GM12878 (cell line): ENCODE measurements around the gene HRCT1. TPM values are rescaled to one million over a fixed set of nuclear protein-coding genes. Genes with fewer than 3 reads are reported as not detected.

Experiments used
- ATAC-seq: fragments of 200-7000 bp; cut with Tn5 transposase; 3 replicates; pipeline ENCODE4 v1.9.1; 2020; ENCODE audit warnings: mild to moderate bottlenecking, moderate library complexity
- BruUV-seq: library from RNA; stranded (reverse); fragments of 400-500 nt; replicated peaks from 2 replicates; lab custom pipeline; 2021; lab: Mats Ljungman, UMichigan
- CTCF ChIA-PET: fragments of 300-600 bp; sonication (Branson Sonifier 250); formaldehyde crosslinking; extraction: SDS; loops from one replicate; lab custom pipeline; 2021; ENCODE audit warnings: inconsistent platforms; lab: Yijun Ruan, JAX
- POLR2A ChIA-PET: fragments of 350-600 bp; formaldehyde crosslinking; extraction: SDS; loops from one replicate; lab custom pipeline; 2021; ENCODE audit warnings: inconsistent platforms; lab: Charles Lee
- RAD21 ChIA-PET: fragments of 300-600 bp; sonication (Branson Sonifier 250); formaldehyde crosslinking; loops from one replicate; lab custom pipeline; 2023; ENCODE audit warnings: antibody characterized with exemption; ENCODE audit not compliant: unreplicated experiment; lab: Charles Lee
- SMC1A ChIA-PET: fragments of 300-600 bp; sonication (Branson Sonifier 250); formaldehyde crosslinking; loops from one replicate; lab custom pipeline; 2023; ENCODE audit not compliant: unreplicated experiment, uncharacterized antibody; lab: Charles Lee
- DNase-seq: peaks from one replicate; pipeline ENCODE4 v3.0.0-alpha.2; 2011; ENCODE audit warnings: low read depth, low spot score
- FAIRE-seq: peaks from 3 replicates; lab custom pipeline; 2011; peaks lifted over from hg19 to GRCh38; lab: Jason Lieb, UNC
- H2AFZ ChIP-seq: 2 replicates; pipeline ENCODE4 v1.6.0; 2011; ENCODE audit warnings: low read depth, low read length, control low read depth; ENCODE audit not compliant: control insufficient read depth
- H3K27ac ChIP-seq: 2 replicates; pipeline ENCODE4 v1.5.1; 2011; ENCODE audit warnings: control low read depth; ENCODE audit not compliant: control insufficient read depth, insufficient read depth
- H3K27me3 ChIP-seq, 2 experiments: replicated peaks in 1 of 2; 2 replicates each; pipeline versions ENCODE4 v1.6.0 to v1.6.1; 2011; ENCODE audit warnings: low read length in 1 of 2; ENCODE audit not compliant: control insufficient read depth in 2 of 2, insufficient read depth in 2 of 2
- H3K36me3 ChIP-seq, 2 experiments: 2 replicates each; pipeline ENCODE4 v1.5.1; 2011; ENCODE audit warnings: low read length in 1 of 2; ENCODE audit not compliant: control insufficient read depth in 2 of 2, insufficient read depth in 2 of 2
- H3K4me1 ChIP-seq: 2 replicates; pipeline ENCODE4 v1.6.1; 2011; ENCODE audit warnings: mild to moderate bottlenecking, low read length, moderate library complexity, mixed read lengths; ENCODE audit not compliant: control insufficient read depth, insufficient read depth
- H3K4me2 ChIP-seq: 2 replicates; pipeline ENCODE4 v1.6.0; 2011; ENCODE audit warnings: control low read depth; ENCODE audit not compliant: control insufficient read depth, insufficient read depth
- H3K4me3 ChIP-seq: fragments of 200-600 bp; sonication (generic); 2 replicates; pipeline ENCODE4 v1.5.1; 2016
- H3K79me2 ChIP-seq: 2 replicates; pipeline ENCODE4 v1.6.0; 2011; ENCODE audit warnings: low read length; ENCODE audit not compliant: control insufficient read depth, insufficient read depth
- H3K9ac ChIP-seq: 2 replicates; pipeline ENCODE4 v1.8.0; 2011; ENCODE audit warnings: low read length, control low read depth, mixed read lengths; ENCODE audit not compliant: control insufficient read depth, insufficient read depth
- H3K9me3 ChIP-seq: replicated peaks from 3 replicates; pipeline ENCODE4 v1.5.1; 2011; ENCODE audit warnings: mild to moderate bottlenecking, low read length; ENCODE audit not compliant: control insufficient read depth, insufficient read depth
- H4K20me1 ChIP-seq: 2 replicates; pipeline ENCODE4 v1.6.0; 2011; ENCODE audit not compliant: control insufficient read depth, insufficient read depth
- CUX1 ChIP-seq: IDR thresholded peaks from 2 replicates; pipeline ENCODE4 v1.6.1; 2012; ENCODE audit warnings: improper control_type of control experiment, low read depth, low read length; ENCODE audit not compliant: insufficient replicate concordance
- IKZF2 ChIP-seq, 2 experiments: fragments of 450-650 bp; IDR thresholded peaks; 2 replicates each; pipeline ENCODE4 v1.6.1; 2017; ENCODE audit warnings: mild to moderate bottlenecking in 2 of 2, moderate library complexity in 2 of 2
- RUNX3 ChIP-seq: IDR thresholded peaks from 2 replicates; pipeline ENCODE4 v1.6.1; 2012; ENCODE audit warnings: low read length, inconsistent platforms
- SPI1 ChIP-seq: IDR thresholded peaks from 2 replicates; pipeline ENCODE4 v1.6.1; 2011; ENCODE audit warnings: low read depth, mild to moderate bottlenecking, low read length, moderate library complexity, borderline replicate concordance; ENCODE audit not compliant: insufficient read depth
- WGBS: methylation state at CpG from one replicate; pipeline ENCODE4 v1.1.6; 2016; ENCODE audit warnings: low lambda C conversion rate; ENCODE audit not compliant: insufficient replicate concordance, insufficient coverage; ENCODE audit errors: missing lambda C conversion rate; 5-methylcytosine and 5-hydroxymethylcytosine counted together
- in situ Hi-C: fragments of 300-500 bp; cut with MboI; formaldehyde crosslinking; loops from 9 replicates; pipeline ENCODE4 v1.14.3; 2018; ENCODE audit warnings: mixed read lengths
- intact Hi-C: fragments of 100-400 bp; cut with micrococcal nuclease; formaldehyde crosslinking; loops from one replicate; pipeline ENCODE4 v1.14.2; 2022; ENCODE audit not compliant: unreplicated experiment
- polyA plus RNA-seq, 11 experiments: library from polyadenylated mRNA; depleted of rRNA in 4 of 11; unstranded in 6 of 11; stranded (reverse) in 5 of 11; fragments of >200 nt; fragmentation: Nextera tagmentation in 4 of 11; fragmentation: Illumina TruSeq in 1 of 11; extraction: Ambion mirVana in 4 of 11; extraction: Trizol in 1 of 11; gene quantifications; 1 replicate in 1 of 11; 2 replicates in 10 of 11; pipeline versions ENCODE4 v1.2.1 to v1.2.3, GENCODE V29; 2011 to 2016; ENCODE audit warnings: inconsistent platforms in 2 of 11, missing spikeins in 2 of 11, low read depth in 1 of 11
- total RNA-seq, 4 experiments: library from RNA; depleted of rRNA in 3 of 4; stranded (reverse); fragments of >200 nt in 3 of 4; fragmentation: Illumina TruSeq in 1 of 4; extraction: Trizol in 1 of 4; gene quantifications; 2 replicates each; pipeline versions ENCODE4 v1.2.1 to v1.2.3, GENCODE V29; 2013 to 2021

HRCT1 gene
- total and polyA plus RNA-seq, 10 of the 15 experiments (the other 5 are each of a cell fraction or from before 2014, with no cell fraction given) = not detected

- ChIA-PET SMC1A (no interaction called here), CTCF (no interaction called here)
- DNase-seq = no peak
- TF ChIP-seq RUNX3 (peak; percentile 75), CUX1 (peak; percentile 47), IKZF2 (IDR thresholded peaks at IDR 0.05) (no peak), SPI1 (peak; percentile 92)
- TF ChIP-seq, all 136 proteins: peak for 3
- Histone ChIP-seq H3K27ac (no peak overlapping the region), H4K20me1 (no peaks in the 10 kb centered on the region), H3K9me3 (no peaks in the 10 kb centered on the region), H3K4me3 (no peak overlapping the region), H3K9ac (no peak overlapping the region), H3K4me2 (no peak overlapping the region), H3K27me3 (no peaks in the 10 kb centered on the region), H3K4me1 (peaks cover 3% of the 10 kb centered on the region), H2AFZ (no peak overlapping the region), H3K36me3 (no peaks in the 10 kb centered on the region), H3K79me2 (no peaks in the 10 kb centered on the region)
- WGBS = 50% methylated on average over 2 of the region's 2 CpGs
- BruUV-seq = no TSS peak
- FAIRE-seq = no peak
- ChIA-PET POLR2A (no interaction called here), RAD21 (no interaction called here)
- intact Hi-C loops = no loop called here
- in situ Hi-C loops = no loop called here
- ATAC-seq = peak; percentile 47
These were observed 31.2 kb downstream of the HRCT1 start for GRCh38 chr9:35937227-35937626.
